HG03060 (cell line): ENCODE measurements around the gene FLYWCH1.
"Not testable (repeated sequence)": the region's sequence is repeated elsewhere in the genome, so short reads cannot be mapped to it uniquely, and the experiment has no call there.

ENCODE experiments used
- ATAC-seq: cut with Tn5 transposase; IDR thresholded peaks from one replicate; pipeline ENCODE4 v1.9.1; 2021; ENCODE audit warnings: low read depth, moderate number of reproducible peaks; ENCODE audit not compliant: unreplicated experiment

FLYWCH1 gene

DNA sequence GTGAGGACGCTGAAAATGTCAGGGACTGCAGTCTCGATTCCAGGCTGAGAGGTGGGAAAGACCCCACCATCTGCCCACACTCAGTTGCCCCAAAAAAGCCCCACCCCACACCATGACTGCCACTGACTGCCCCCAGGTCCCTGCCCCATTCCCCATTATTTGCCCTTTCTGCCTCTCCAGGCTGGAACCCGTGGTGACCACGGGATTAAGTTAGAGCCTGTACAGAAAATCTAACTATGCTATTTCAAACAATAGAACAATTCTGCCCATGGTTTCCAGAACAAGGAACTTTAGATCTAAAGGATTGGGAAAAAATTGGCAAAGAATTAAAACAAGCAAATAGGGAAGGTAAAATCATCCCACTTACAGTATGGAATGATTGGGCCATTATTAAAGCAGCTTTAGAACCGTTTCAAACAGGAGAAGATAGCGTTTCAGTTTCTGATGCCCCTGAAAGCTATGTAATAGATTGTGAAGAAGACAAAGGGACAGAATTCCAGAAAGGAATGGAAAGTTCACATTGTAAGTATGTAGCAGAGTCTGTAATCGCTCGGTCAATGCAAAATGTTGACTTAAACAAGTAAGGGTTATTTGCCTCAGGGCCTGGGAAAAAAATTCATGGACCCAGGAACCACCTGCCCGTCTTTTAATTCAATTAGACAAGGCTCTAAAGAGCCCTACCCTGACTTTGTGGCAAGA is 14.4 kb downstream of the FLYWCH1 start:
- ATAC-seq = no peak

DNA sequence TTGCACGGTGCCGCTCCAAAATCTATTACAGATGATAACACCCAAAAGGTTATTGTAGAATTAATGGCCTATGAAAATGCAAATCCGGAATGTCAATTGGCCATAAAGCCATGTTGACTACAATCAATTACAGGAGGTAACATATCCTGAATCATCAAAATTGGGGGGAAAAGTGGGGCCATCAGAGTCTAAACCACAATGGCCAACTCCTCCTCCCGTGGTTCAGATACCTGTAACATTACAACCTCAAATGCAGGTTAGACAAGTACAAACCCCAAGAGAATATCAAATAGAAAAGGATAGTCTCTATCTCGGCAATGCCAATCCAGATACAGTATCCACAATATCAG is 14.9 kb downstream of the FLYWCH1 start:
- ATAC-seq = no peak

DNA sequence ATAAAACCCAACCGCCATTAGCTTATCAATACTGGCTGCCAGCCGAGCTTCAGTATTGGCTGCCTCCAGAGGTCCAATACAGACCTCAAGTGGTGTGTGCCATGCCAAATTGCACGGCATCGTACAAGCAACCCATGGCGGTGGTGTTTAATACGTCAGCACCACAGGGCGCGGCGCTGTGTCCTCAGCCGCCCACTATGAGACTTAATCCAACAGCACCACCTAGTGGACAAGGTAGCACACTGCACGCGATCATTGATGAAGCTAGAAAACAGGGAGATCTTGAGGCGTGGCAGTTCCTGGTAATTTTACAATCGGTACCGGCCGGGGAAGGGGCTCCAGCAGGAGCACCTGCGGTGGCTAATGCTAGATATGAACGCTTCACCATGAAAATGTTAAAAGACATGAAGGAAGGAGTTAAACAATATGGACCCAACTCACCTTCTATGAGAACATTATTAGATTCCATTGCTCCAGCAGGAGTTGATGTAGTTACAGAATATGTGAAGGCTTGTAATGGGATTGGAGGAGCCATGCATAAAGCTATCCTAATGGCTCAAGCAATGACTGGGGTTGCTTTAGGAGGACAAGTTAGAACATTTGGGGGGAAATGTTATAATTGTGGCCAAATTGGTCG is 15.4 kb downstream of the FLYWCH1 start:
- ATAC-seq = no peak

DNA sequence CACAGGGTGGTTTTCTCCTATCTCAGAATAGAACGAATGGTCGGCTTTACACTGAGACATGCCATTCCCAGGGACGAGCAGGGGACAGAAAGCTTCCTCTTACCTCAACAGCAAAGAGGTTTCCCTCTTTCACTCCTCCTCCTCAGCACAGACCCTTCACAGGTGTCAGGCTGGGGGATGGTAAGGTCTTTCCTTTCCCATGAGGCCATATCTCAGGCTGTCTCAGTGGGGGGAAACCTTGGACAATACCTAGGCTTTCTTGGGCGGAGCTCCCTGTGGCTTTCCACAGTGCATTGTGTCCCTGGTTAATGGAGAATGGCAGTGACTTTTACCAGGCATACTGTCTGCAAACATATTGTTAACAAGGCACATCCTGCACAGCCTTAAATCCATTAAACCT is 16.4 kb downstream of the FLYWCH1 start:
- ATAC-seq = not testable (repeated sequence)

DNA sequence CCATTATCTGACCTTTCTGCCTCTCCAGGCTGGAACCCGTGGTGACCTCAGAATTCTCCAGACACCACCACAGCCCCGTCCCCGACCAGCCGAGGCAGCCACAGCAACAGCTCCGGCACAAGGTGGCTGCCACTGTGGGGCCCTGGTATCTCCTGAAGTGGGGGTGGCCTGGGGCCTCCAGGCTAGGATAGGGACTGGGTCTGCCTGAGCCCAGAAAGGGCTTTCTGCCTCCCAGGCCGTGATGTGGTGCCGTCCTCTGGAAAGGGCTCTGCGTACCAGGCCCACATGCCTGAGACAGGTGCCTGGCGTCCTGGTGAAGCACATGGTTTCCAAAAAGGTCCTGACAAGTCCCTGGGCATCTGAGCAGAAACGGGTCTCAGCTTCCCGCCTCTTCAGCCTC is 17.1 kb downstream of the FLYWCH1 start:
- ATAC-seq = no peak

DNA sequence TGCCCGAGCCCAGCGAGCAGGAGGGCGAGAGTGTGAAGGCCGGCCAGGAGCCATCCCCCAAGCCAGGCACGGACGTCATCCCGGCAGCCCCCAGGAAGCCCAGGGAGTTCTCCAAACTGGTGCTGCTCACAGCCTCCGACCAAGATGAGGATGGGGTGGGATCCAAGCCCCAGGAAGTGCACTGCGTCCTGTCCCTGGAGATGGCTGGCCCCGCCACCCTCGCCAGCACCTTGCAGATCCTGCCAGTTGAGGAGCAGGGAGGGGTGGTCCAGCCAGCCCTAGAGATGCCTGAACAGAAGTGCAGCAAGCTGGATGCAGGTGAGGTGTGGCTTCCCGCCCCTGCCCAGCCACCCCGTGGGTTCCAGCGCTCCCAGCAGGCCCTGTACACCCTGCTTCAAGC is 18.0 kb downstream of the FLYWCH1 start:
- ATAC-seq = no peak

DNA sequence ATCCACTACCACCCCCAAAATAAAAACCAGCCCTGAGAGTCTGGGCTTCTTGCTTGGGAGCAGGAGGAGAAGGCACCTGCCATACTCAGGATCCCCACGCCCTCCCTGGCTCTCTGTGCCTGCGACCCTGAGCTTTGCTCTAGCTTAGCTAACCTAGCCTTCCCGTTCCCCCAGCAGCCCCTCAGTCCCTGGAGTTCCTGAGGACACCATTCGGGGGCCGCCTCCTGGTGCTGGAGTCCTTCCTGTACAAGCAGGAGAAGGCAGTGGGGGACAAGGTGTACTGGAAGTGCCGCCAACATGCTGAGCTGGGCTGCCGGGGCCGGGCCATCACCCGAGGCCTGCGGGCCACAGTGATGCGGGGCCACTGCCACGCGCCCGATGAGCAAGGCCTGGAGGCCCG is 18.5 kb downstream of the FLYWCH1 start:
- no peak for ATAC-seq

DNA sequence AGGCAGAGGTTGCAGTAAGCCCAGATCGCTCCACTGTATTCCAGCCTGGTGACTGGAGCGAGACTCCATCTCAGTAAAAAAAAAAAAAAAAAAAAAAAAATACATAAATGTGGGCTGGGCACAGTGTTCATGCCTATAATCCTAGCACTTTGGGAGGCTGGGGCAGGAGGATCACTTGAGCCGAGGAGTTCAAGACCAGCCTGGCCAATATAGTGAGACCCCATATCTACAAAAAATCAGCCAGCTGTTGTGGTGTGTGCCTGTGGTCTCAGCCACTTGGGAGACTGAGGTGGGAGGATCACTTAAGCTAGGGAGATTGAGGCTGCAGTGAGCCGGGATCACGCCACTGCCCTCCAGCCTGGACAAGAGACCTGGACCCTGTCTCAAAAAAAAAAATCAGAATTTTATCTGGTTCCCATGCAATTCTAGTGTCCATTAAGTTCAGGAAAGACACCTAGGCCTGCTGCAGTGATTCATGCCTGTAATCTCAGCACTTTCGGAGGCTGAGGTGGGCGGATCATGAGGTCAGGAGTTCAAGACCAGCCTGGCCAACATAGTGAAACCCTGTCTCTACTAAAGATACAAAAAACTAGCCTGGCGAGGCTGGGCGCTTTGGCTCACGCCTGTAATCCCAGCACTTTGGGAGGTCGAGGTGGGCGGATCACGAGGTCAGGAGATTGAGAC is 19.6 kb downstream of the FLYWCH1 start:
- not testable (repeated sequence) for ATAC-seq

DNA sequence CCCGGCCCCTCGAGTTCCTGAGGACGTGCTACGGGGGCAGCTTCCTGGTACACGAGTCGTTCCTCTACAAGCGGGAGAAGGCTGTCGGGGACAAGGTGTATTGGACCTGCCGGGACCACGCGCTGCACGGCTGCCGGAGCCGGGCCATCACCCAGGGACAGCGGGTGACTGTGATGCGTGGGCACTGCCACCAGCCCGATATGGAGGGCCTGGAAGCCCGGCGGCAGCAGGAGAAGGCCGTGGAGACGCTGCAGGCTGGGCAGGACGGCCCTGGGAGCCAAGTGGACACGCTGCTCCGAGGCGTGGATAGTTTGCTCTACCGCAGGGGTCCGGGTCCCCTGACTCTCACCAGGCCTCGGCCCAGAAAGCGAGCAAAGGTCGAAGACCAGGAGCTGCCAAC is 21.4 kb downstream of the FLYWCH1 start:
- no peak for ATAC-seq

DNA sequence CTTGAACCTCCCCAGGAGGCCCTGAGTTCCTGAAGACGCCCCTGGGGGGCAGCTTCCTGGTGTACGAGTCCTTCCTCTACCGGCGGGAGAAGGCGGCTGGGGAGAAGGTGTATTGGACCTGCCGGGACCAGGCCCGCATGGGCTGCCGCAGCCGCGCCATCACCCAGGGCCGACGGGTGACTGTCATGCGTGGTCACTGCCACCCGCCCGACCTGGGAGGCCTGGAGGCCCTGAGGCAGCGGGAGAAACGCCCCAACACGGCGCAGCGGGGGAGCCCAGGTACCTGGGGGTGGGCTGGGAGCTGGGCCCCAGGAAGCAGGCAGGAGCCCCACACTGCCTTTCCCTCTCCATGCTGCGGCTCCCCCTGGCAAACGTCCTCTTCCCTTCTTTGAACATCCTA is 22.0 kb downstream of the FLYWCH1 start:
- no peak for ATAC-seq

DNA sequence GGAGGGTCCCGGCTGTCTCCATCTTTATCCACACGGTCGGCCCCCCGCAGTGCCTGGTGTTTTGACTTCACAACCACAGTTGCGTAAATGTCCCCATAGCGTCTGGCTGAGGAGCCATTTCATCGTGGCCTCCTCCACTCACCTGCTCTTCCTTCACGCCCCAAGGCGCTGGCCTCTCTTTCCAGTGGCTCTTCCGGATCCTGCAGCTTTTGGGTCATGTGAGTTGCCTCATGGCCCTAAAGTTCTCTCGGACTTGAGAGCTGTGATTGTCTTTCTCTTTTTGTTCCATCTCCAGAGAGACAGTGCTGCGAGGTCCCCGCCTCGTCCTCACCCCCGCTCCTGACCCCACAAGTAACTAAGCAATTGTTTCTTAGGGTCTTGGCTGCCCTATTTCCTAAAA is 22.7 kb downstream of the FLYWCH1 start:
- no peak for ATAC-seq

DNA sequence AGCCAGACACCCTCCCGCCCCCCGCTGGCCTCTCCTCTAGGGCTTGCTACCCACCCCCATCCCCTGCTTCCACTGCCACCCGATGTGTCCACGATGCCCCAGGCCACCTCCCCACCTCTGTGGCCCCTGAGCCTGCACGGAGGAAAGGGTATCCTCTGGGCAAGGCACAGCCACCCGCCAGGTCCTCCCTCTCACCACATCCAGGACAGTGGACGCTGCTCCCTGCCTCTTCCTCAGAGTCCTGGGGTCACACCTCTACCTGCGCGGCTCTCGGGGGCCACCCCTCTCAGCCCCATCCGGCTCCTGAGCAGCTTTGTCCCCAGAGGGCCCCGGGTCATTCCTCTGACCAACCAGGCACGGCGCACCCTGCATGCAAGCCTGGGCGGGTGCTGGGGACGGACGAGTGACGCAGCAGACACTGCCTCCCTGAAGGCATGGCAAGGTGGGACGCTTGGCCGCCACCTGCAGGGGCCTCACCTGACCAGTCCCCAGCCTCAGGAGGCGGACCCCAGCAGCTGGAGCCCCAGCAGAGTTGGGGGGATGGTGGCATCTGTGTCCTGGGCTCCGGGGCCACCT is 24.8 kb downstream of the FLYWCH1 start:
- no peak for ATAC-seq

DNA sequence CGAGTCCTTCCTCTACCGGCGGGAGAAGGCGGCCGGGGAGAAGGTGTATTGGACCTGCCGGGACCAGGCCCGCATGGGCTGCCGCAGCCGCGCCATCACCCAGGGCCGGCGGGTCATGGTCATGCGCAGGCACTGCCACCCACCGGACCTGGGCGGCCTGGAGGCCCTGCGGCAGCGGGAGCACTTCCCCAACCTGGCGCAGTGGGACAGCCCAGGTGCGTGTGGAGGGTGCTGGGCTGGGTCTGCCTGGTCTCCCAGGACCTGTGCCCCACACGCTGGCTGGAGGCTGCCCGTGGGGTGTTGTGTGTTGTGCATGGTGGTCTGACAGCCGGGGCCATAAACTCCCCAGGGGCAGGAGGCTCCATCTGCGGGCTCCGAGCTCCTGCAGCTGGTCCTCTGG is 25.4 kb downstream of the FLYWCH1 start:
- no peak for ATAC-seq

DNA sequence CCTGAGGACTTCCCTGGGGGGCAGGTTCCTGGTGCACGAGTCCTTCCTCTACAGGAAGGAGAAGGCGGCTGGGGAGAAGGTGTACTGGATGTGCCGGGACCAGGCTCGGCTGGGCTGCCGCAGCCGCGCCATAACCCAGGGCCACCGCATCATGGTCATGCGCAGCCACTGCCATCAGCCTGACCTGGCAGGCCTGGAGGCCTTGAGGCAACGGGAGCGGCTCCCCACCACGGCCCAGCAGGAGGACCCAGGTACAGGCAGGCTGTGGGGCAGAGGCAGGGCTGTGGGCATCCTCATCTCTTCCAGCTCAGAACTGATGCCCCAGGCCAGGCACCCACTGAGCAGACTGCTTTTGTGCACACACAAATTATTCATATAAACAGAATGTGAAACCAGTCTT is 26.5 kb downstream of the FLYWCH1 start:
- ATAC-seq = no peak

DNA sequence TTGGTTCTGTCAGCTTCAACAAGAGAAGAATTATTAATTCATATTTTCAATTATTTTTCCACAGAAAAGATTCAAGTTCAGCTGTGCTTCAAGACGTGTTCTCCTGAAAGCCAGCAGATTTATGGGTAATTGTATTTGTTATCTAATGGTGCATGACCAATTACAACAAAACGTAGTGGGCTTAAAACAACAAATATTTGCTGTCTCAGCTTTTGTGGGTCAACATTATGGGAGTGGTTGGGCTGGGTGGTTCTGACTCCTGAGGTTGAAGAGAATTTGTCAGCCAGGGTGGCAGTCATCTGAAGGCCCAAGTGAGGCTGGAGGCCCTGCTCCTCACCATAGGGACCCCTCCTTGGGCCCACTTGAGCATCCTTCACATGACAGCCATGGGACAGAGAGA is 28.2 kb downstream of the FLYWCH1 start:
- ATAC-seq = no peak

DNA sequence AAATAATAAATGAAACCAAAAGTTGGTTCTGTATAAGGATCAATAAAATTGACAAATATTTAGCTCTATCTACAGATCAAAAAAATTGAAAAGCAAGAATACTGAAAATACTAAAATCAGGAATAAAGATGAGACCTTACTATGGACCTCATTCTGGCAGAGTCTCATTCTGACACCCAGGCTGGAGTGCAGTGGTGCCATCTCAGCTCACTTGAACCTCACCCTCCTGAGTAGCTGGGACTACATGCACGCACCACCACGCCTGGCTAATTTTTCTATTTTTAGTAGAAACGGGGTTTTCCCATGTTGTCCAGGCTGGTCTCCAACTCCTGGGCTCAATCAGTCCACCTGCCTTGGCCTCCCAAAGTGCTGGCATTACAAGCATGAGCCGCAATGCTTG is 30.3 kb downstream of the FLYWCH1 start:
- ATAC-seq = no peak

DNA sequence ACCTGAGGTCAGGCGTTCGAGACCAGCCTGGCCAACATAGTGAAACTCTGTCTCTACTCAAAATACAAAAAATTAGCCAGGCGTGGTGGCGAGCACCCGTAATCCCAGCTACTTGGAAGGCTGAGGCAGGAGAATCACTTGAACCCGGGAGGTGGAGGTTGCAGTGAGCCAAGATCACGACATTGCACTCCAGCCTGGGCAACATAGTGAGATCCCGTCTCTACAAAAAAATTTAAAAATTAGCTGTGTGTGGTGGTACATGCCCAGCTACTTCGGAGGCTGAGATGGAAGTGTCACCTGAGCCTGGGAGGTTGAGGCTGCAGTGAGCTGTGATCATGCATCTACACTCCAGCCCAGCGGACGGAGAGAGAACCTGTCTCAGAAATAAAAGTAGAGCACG is 32.0 kb downstream of the FLYWCH1 start:
- ATAC-seq = not testable (repeated sequence)

DNA sequence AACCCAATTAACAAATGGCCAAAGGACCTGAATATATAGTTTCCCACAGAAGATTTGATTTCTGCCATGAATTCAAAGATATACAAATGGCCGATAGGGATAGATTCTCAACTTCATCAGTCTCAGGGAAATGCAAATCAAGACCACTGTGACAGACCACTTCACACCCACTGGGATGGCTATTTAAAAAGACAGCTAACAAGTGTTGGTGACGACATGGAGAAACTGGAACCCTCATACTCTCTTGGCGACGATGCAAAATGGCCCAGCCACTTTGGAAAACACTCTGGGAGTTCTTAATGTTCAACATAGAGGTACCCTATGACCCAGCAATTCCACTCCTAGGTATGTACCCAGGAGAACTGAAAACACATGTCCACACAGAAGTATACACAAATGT is 34.9 kb downstream of the FLYWCH1 start:
- ATAC-seq = no peak

DNA sequence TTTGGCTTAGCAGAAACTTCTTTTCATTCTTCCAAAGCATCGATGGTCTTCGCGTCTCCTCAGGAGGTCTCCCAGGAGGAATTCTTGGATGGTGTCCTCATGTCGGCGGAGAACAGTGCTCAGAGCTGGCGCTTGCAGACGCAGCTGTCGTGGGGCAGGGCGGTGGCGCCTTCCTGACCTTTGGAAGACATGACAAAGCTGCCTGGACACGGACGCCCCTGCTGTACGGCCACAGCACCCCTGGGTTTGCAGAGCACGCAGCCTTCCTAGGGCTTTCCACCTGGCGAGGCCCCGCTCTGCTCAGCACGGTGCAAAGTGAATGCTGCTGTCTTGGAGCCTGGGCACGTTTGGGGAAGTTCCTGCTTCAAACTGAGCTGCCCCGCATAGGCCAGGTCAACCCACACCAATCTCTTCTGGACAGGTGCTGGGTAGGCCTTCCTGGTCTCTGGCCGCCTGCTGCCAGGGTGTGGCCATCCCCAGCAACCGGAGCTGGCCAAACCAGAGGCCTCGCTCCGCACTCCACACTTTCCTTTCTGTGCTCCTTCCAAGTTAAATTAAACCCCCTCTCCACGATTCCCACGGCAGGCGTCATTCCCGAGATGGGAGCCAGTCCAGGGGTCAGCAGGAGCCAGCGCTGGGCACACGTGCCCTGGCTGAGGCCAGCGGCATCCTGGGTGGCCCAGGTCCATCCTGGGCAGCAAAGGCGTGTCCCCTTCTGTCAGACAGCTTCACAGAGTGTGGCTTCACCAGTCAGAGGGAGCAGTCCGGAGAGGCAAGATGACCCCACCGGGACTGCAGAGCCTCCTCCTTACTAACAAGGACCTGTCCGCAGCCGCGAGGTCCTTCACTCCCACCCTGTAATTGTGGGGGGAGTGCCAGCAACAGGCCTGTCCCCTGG is 37.3 kb downstream of the FLYWCH1 start:
- no peak for ATAC-seq

DNA sequence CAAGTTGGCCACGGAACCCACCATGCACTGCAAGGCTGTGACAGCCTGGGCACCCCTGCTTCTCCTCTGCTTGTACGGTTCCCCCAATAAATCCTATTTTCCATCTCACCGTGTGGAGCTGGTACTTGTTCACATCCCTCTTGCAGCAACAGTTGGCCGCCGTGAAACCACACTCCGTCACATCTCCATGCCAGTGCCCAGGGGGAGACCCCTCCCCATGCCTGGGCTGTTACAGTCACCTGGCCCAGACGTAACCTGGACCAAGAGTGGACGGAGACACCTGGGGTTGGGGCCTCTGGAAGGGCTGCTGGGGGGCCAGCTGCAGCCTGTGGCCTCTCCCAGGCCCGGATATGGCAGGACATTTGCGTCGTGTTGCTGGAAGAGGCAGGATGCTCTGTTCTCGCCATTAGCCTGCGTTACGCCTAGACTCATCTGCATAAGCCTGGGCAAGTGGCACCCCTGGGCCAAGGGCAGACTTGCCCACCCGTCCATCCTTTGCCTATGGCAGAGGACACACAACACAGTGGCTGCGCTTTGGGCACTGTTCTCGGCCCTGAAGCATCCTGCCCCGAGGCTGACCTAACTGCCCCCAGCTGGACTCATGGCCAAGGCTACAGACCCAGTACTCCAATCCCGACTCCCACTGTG is 38.1 kb downstream of the FLYWCH1 start:
- no peak for ATAC-seq
